GM21515 (cell line): Measurements from ENCODE around the gene PSMB5.

Experiments
- ATAC-seq: cut with Tn5 transposase; IDR thresholded peaks from one replicate; pipeline ENCODE4 v1.9.1; 2021; ENCODE audit not compliant: unreplicated experiment

Gene PSMB5

DNA sequence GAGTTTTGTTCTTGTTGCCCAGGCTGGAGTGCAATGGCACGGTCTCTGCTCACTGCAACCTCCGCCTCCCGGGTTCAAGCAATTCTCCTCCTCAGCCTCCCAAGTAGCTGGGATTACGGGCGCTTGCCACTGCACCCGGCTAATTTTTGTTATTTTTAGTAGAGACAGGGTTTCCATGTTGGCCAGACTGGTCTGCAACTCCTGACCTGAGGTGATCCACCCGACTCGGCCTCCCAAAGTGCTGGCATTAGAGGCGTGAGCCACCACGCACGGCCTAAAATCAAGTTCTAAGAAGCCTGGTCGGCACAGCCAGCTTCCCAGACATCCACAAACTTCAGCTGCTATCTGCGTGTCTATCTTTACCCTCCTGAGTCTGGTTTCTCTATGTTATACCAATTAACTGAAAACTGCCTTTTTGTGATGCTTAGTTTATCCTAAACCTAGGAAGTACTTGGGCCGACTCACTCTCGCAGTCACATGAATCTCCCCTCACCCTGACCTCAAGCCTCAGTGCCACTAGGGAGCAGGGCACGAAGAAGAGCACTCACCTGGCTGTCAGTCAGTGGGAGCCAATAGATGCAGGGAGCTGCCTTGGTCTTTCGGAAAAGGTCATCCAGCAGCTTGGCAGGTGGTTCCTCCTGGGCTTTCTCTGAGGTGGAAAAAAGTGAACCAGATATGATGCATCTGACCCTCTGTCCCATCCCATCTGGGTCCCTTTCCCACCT is 26.0 kb upstream of the PSMB5 start:
- ATAC-seq: no peak

DNA sequence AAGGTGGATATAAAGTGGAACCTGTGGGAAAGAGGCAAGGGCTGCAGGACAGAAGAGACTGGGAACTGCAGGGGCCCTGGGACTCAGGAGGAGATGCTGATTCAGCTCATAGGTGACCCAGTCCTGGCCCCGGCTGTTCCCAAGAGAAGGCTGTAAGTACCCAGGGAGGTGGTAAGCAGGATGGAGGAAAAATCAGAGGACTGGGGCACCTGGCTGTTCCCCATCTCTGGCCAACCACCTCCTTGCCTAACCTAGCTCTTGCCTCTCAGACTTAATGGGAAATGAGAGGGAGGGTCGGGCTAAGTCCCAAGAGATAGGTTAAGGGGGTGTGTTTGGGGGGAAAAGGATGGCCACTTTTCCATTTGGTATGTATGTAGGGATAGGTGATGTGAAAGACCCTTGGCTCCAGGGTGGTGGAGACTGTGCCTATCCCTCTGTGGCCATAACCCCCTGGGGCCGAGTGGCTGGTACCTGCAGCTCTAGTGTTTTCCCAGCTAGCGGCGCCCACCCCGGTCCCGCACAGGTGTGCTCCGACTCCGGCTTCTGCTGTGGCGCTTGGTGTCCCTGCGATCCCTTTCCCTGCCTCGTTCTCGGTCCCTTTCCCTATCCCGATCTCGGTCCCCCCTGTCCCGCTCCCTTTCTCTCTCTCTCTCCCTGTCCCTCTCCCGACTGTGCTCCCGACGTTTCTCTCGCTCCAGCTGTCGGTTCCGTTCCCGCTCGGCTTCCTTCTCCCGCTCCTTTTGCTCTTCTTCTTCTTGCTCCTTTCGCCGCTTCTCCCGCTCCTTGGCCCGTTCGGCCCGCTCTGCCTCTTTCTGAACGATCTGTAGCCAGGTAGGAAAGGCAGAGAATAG is 24.2 kb upstream of the PSMB5 start:
- no peak for ATAC-seq

DNA sequence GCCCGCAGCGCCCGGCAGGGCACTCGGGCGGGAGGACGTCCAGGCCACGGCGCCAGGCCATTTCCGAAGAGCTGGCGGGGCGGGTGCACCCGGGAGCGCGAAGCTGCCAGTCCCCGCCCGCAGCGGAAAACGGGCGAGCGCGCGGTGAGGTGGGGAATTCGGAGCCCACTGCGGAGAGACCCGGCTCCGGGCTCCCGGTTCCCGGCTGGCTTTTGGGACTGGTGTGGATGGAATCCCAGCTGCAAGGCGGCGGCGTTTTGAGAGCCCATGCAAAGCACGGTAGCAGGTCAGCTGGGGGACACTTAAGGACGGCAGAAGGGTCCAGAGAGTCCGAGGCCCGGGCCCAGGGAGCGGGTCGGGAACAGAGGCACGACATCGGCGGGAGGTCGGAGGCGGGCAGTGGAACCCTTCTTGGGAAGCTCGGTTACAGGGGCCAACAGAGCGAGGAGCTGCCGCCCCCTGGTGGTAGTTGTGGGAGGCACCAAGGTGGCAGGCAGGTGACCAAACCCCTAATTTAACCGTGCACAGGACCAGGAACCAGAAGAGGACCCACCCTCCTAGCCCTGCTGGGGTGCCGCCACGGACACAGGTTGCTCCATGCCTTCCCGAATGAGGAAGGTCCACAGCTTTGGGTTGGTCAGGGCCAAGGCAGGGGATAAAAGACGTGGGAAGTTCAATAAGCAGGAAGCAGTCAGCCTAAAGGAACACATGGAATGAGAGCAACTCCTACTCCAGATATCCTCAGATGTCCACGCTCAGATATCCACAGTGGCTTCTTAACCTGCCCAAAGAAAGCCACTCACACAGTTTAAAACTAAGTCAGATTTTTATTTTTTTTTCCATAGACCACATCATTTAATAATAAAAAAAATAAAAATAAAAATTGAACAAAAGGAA is 23.3 kb upstream of the PSMB5 start:
- ATAC-seq: peak; percentile 62

DNA sequence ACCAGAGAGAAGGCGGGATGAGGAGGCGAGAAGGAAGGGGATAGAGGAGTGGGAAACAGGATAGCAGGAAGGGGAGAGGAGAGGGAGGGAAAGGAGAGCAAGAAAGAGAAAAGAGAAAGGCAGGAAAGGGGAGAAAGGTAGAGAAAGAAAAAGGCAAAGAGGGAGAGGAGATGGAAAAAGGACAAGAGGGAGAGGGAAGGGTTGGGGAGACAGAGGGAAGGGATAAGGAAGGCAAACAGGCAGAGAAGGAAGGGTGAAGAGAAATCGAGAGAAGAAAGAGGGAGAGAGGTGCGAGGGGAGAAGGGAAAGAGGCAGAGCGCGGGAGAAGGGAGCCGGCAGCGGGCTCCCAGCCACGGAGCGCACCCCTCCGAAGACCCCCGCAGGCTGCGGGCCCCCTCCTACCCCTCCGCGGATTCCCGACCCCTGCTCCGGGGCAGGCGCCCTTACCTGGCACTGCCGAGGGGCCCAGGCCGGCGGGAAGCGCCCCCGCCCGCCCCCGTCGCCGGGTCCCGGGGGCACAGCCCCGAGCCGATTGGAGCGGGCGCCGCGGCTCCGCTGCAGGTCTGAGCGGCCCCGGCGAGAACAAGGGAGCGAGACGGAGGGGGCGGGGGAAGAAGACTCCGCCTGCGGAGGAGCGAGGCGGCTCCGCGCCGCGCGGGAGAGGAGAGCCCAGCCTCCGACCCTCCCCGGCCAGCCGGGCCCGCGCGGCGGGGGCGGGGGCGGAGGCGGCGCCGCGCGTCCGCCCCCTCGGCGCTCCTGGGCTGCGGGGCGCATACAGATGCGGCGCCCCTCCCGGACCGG is 22.5 kb upstream of the PSMB5 start, which contains the start of gene CDH24:
Gene CDH24 (minus strand): TSS at position 565 of the 801 bp plus-strand sequence. CDS start 1,787 bp downstream, outside the sequence.
- ATAC-seq: peak; percentile 37

DNA sequence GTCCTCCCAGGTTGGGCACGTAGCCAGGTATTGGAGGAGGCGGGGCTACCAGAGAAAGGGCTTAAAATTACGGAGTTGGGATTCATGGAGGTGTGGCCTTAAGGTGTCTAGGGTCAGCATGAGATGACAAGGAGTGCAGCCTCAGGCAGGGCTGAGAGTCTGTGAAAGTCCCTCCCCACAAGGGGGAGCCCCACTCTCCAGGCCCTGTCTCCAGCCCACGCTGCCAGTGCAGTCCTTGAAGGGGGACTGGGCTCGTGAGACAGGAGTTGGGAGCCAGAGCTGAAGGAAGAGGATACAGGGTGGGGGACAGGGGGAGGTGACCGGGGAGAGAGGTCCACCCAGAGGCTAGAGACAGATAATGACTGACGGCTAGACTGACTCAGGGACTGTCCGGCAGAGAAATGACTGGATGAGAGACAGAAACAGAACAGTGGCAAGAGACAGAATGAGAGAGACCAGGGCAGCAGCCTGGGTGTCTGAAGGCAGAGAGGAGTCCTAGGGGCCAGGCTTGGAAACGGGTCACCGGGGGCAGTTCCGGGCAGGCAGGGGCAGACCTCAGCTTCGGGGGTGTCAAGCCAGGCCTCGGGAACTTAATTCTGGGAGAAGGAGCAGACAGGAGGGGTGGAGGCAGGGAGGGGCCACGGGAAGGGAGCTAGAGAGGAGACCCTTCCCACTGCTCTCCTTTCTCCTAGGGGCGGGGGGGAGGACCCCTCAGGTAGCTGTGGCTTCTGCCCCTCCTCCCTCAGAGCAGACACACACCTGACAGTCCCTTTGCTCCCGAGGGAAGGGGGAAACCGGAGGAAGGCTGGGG is 21.6 kb upstream of the PSMB5 start:
- ATAC-seq: peak; percentile 45

DNA sequence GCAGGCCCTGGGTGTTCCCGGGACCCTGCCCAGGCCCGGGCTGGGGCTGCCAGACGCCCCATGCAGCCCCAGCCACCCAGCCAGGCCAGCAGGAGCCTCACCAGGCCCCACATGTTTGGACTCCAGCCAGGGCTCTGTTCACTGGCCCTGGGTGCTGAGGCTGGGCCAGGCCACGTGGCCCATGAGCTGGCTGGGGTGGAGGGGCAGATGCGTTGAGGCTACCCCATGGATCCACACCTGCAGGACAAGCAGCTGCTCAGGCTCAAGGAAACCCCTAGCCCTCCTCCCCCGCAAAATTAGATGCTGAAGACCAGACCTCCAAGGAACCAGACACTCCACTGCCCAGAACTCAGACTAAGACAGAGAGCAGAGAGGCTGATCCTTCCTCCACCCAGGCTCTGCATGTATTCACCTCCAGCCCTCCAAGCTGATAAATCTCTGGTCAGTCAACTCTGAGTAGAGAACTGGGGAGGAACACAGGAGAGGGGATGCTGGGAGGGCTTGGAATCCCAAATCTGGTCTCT is 21.0 kb upstream of the PSMB5 start:
- no peak for ATAC-seq

DNA sequence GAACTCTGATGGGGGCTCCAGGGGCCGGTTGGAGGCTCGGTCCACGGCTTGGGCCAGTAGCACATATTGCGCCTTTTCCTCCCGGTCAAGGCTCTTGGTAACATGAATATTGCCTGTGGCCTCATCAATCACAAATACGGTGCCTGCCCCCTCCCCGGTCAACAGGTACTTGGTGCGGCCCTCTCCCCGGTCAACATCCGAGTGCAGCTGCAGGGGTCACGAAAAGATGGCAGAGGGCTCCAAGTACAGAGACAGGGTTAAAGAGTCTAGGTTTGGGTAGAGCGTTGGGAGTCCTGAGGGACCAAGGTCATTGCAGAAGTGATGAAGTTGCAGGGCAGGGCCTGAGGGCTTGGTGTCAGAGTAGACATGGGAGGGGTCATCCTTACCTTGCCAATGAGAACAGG is 20.4 kb upstream of the PSMB5 start:
- ATAC-seq: no peak

DNA sequence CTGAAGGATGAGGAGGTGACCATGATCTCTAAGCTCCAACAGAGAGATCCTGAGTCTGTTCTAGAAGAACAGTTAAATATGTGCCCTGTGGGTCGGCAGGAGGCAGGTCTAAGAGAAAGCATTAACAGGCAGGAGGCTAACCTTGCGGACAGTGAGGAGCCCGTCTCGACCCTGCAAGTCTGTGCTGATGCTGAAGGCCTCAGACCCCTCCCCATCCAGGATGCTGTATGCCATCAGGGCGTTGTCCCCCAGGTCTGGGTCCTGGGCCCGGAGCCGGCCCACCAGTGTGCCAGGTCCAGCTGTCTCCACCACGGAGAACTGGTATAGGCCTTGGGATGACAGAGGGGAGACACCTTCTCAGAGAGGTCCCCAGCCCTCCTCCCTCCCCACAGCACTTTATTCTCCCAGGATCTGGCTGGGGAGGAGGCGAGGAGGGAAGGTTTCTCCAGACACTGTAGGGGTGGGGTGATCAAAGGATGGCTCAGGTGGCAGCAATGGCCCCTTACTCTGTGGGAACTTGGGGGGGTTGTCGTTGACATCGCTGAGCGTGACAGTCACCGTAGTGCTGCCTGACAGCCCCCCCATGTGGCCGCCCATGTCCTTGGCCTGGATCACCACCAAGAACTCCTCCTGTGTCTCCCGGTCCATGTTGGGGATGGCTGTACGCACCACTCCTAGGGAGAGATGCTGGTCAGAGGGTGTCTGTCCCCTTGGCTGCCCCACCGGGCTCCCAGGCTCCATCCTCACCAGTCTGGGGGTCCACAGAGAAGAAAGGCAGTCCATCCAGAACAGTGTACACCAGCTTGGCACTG is 19.5 kb upstream of the PSMB5 start:
- no peak for ATAC-seq

DNA sequence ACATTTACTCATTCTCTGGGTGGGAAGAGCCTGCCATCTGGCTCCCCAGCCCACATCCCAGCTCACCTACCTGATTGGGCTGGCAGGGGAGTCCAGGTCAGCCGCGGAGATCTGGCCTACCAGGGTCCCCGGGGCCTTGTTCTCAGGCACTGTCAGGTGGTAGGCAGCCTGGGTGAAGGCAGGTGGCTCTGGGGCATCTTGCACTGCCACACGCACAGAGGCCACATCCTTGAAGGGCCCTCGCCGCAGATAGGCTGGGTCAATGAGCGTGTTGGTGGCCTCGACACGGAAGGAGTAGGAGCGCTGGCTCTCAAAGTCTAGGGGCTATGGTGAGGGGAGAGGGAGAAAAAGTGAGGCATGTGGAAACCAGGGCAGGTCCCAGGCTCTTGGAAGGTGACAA is 18.7 kb upstream of the PSMB5 start:
- ATAC-seq: no peak

DNA sequence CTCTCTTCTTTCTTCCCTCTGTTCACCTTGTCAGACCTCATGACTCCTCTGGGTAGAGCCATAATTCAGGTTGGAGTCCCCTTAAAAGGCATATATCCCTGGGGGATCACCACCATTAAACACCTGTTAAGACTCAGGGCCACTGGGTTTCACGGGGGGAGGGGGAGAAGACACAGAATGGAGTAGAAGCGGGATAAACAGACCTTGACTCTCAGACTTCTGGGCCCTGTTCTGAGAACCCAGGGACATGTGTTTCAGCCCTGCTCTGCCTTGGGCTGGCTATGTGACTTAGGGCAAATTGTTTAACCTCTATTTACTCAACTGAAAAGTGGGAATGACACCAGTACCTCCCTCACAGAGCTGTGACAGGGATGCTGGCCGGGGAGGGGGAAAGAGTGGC is 18.0 kb upstream of the PSMB5 start:
- no peak for ATAC-seq

DNA sequence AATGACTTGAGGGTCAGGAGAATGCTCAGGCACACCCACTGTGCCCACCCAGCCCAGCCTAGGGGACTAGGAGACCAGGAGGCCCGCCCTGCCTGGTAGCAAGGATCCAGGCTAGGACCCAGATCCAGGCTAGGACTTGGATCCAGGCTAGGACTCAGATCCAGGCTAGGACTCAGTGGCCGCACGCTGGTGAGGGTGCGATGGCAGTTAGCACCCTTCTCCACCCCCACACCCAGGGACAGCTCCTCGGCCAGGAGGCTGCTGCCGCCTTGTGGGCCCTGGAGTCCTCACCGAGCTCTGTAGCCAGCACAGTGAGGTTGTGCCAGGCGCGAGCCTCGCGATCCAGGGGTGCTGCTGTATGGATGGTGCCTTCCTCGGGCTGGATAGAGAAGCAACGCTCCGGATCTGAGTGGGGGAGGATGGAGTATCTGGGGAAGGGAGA is 17.5 kb upstream of the PSMB5 start:
- no peak for ATAC-seq

DNA sequence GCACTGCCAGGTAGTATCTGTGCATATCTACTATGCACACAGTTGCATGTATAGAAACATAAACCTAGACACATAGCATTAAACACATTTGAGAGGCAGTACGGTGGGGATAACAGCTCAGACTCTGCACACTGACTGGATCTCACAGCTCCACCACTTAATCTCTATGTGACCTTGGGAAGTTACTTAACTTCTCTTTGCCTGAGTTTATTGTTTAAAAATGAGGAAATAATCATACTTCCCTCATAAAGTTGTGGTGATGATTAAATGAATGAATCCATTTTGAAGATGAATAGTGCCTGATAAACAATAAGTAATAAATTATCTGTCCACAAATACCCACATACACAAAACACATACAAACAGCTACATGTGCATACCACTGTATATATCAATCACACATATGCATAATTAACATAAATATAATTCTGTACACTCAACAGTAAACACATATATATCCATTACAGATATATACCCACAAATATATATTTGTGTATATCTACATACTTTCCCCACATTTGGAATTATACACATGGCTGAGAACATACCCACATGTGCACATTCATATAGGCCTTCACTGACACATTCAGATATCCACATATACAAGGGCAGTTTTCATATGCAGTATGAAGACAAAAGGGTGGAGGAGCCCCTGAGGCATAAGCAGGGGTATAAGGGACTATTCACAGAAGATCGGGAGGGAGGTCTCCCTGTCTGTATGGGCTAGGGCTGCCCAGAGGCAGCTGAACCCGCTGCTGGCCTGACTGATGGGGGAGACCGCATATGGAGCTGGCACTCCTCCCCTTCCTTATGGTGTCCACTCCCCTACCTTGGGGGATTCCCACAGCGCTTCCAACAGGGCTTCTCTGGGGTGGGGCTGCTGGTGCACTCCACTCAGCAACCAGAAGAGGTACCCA is 16.7 kb upstream of the PSMB5 start:
- ATAC-seq: no peak

DNA sequence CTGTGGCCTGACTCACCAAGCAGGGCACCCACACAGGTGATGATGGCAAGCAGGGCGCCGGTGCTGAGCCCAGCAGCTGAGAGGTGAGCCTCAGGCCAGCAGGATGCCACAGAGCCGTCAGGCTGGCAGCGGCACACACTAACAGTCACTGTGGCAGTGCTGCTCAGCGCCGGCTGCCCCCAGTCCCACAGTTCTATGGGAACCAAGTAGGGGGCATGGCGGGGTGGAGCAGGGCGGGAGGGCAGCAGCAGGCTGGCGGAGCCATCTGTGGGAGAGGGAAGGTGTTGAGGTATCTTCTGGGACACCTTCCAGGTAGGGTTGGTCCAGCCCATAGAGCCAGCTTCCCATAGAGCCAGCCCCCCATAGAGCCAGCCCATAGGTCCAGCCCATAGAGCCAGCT is 14.3 kb upstream of the PSMB5 start:
- ATAC-seq: no peak

DNA sequence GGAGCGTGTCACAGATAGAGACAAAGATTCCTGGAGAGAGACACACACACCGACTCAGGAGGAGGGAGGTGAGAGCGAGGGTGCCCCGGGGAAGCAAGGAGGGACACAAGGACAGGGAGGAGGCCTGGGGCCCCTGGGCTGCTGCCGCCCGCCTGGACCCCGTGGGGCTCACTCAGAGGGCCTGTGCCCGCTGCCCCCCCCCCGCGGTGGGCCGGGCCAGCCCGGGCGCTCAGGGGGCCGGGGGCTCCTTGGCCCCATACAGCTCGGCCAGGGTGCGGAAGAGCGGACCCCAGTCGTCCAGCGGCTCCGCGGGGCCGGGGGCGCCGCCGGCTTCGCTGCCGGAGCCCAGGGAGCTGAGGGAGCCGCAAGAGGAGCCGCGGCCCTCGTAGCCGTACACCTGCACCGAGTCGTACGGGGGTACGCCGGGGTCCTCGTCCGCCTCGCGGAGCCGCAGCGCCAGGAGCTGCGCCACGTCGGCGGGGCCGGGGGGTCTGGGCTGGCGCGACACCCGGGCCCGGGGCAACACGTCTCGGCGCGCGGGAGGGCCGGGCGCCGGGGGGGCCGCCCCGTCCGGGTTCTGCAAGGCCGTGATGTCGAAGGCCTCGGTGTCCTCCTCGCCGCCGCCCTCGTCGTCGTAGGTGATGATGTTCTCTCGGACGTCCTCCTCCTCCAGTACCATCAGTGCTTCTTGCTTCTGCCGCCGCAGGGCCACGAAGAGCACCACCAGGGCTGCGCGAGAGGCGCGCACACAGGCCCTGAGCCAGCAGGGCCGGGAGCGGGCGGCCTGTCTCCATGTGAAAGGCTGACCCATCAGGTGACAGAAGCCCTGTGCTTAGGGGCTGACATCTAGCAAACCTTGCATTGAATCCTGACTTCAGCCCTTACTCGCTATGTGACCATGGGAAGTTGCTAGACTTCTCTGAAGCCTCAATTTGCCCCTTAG is 13.3 kb upstream of the PSMB5 start:
- ATAC-seq: no peak

DNA sequence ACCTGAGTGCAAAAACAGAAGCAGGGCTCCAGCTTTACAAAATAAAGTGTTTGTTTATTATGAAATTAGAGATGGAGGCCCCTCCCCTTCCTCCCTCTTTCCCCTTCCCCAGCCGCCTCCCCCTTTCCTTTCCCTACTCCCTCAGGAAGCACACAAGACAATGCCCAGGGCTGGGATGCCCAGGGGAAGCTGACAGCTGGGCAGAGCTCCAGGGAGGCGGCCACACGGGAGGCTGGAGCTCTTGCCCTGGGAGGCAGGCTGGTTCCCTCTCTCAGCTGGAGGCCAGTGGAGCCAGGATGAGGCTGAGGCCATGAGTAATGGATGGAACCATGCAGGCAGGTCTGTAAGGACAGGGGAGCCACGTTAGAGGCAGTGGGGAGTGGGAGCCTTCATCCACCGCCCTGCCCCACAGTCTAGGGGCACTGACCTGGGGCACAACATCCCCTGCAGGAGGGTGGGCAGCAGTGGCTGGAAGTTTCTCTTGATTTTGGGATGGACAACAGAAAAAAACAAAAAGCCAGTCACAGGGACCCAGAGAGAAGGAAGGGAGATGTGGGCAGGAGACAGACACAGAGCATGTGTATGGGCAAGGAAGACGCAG is 12.4 kb upstream of the PSMB5 start:
- ATAC-seq: no peak
